ENCODE measurements around the gene SULT2B1. TPM values are rescaled to one million over a fixed set of nuclear protein-coding genes. Genes with fewer than 3 reads are reported as not detected.

SULT2B1 gene
- total RNA-seq, 1 donor from 2014 or later, result not detected

Other genes with a start within 250 kb of the SULT2B1 start
- gene EMP3, start 226.6 kb upstream of the SULT2B1 start, total RNA-seq, result 2.9 and 3.8 TPM in 2 replicates
- gene TMEM143, start 188.2 kb upstream of the SULT2B1 start, total RNA-seq, result 9.5 and 10.3 TPM in 2 replicates
- not detected in 2 replicates for gene SYNGR4, start 187.8 kb upstream of the SULT2B1 start, total RNA-seq
- 207 and 213 TPM in 2 replicates for gene KDELR1, start 160.6 kb upstream of the SULT2B1 start, total RNA-seq
- gene GRIN2D, start 158.5 kb upstream of the SULT2B1 start, total RNA-seq, result 0.22 and 0.34 TPM in 2 replicates
- 35.7 and 35.9 TPM in 2 replicates for gene GRWD1, start 106.2 kb upstream of the SULT2B1 start, total RNA-seq
- gene KCNJ14, start 96.6 kb upstream of the SULT2B1 start, total RNA-seq, result 2.0 TPM in 2 replicates
- gene CYTH2, start 82.8 kb upstream of the SULT2B1 start, total RNA-seq, result 248 TPM in 2 replicates
- 11.4 and 12.7 TPM in 2 replicates for gene LMTK3, start 40.3 kb upstream of the SULT2B1 start, total RNA-seq
- gene SPACA4, start 54.6 kb downstream of the SULT2B1 start, total RNA-seq, result not detected in 2 replicates
- gene FAM83E, start 62.9 kb downstream of the SULT2B1 start, total RNA-seq, result 3.8 and 4.3 TPM in 2 replicates
- gene RPL18, start 67.0 kb downstream of the SULT2B1 start, total RNA-seq, result 1,379 and 1,392 TPM in 2 replicates
- 137 and 138 TPM in 2 replicates for gene SPHK2, start 67.3 kb downstream of the SULT2B1 start, total RNA-seq
- gene DBP, start 85.2 kb downstream of the SULT2B1 start, total RNA-seq, result 5.1 and 5.3 TPM in 2 replicates
- 8.9 and 9.6 TPM in 2 replicates for gene CA11, start 94.0 kb downstream of the SULT2B1 start, total RNA-seq
- gene NTN5, start 120.8 kb downstream of the SULT2B1 start, total RNA-seq, result 0.91 and 1.0 TPM in 2 replicates
- gene FUT2, start 143.8 kb downstream of the SULT2B1 start, total RNA-seq, result 1.4 and 2.4 TPM in 2 replicates
- gene MAMSTR, start 167.6 kb downstream of the SULT2B1 start, total RNA-seq, result 2.0 and 2.1 TPM in 2 replicates
- gene RASIP1, start 188.4 kb downstream of the SULT2B1 start, total RNA-seq, result 1.9 and 2.4 TPM in 2 replicates
- 0.55 and 1.0 TPM in 2 replicates for gene IZUMO1, start 194.7 kb downstream of the SULT2B1 start, total RNA-seq
- gene FUT1, start 200.5 kb downstream of the SULT2B1 start, total RNA-seq, result 5.4 and 6.9 TPM in 2 replicates
- not detected in 2 replicates for gene FGF21, start 203.4 kb downstream of the SULT2B1 start, total RNA-seq

Measured in progenitor cell of endocrine pancreas (in vitro differentiated cells).